PC-3 (cell line): Measurements from ENCODE around the gene SV2C. TPM values are rescaled to one million over a fixed set of nuclear protein-coding genes. Genes with fewer than 3 reads are reported as not detected.
"Not testable (repeated sequence)": the region's sequence is repeated elsewhere in the genome, so short reads cannot be mapped to it uniquely, and the experiment has no call there.

Experiments
- ATAC-seq: fragments of 200-7000 bp; cut with Tn5 transposase; 2 replicates; pipeline ENCODE4 v1.9.1; 2020; ENCODE audit warnings: mild to moderate bottlenecking, moderate library complexity
- BruUV-seq: library from RNA; stranded (reverse); fragments of 400-500 nt; replicated peaks from 2 replicates; lab custom pipeline; 2021; lab: Mats Ljungman, UMichigan
- CTCF ChIA-PET: fragments of 300-600 bp; sonication (Branson Sonifier 250); formaldehyde crosslinking; loops from one replicate; lab custom pipeline; 2022; ENCODE audit warnings: antibody characterized with exemption; lab: Charles Lee
- POLR2A ChIA-PET: fragments of 300-600 bp; sonication (Branson Sonifier 250); formaldehyde crosslinking; loops from one replicate; lab custom pipeline; 2022; ENCODE audit warnings: antibody characterized with exemption; ENCODE audit not compliant: unreplicated experiment; lab: Charles Lee
- DNase-seq: peaks from one replicate; pipeline ENCODE4 v3.0.0-alpha.2; 2015
- H2AFZ ChIP-seq: fragments of 300-600 bp; sonication (generic); 2 replicates; pipeline ENCODE4 v1.6.0; 2016; ENCODE audit warnings: antibody characterized with exemption, low read length
- H3F3A ChIP-seq: fragments of 300-600 bp; sonication (generic); one replicate; pipeline ENCODE4 v1.6.0; 2017; ENCODE audit warnings: antibody characterized with exemption, low read length, control low read depth, mild to moderate bottlenecking; ENCODE audit not compliant: unreplicated experiment
- H3K27ac ChIP-seq: fragments of 300-600 bp; sonication (generic); 2 replicates; pipeline ENCODE4 v1.5.1; 2016; ENCODE audit warnings: mild to moderate bottlenecking, low read length
- H3K27me3 ChIP-seq: fragments of 300-600 bp; sonication (generic); 2 replicates; pipeline ENCODE4 v1.6.1; 2016; ENCODE audit warnings: low read length, mixed read lengths
- H3K36me3 ChIP-seq: fragments of 300-600 bp; sonication (generic); 2 replicates; pipeline ENCODE4 v1.6.1; 2016; ENCODE audit warnings: low read depth, mixed run types, low read length, mixed read lengths
- H3K4me1 ChIP-seq: fragments of 300-600 bp; sonication (generic); 2 replicates; pipeline ENCODE4 v1.5.1; 2016; ENCODE audit warnings: low read length; ENCODE audit not compliant: insufficient read depth
- H3K4me2 ChIP-seq: fragments of 300-600 bp; sonication (generic); 2 replicates; pipeline ENCODE4 v1.6.0; 2016; ENCODE audit warnings: low read length
- H3K4me3 ChIP-seq: fragments of 300-600 bp; sonication (generic); 2 replicates; pipeline ENCODE4 v1.5.1; 2016; ENCODE audit warnings: mild to moderate bottlenecking, low read length, mixed read lengths
- H3K79me2 ChIP-seq: fragments of 300-600 bp; sonication (generic); 2 replicates; pipeline ENCODE4 v1.6.1; 2017; ENCODE audit warnings: low read length, mixed read lengths
- H3K9ac ChIP-seq: fragments of 300-600 bp; sonication (generic); 2 replicates; pipeline ENCODE4 v1.6.0; 2016; ENCODE audit warnings: mild to moderate bottlenecking, low read length
- H3K9me2 ChIP-seq: fragments of 300-600 bp; sonication (generic); replicated peaks from 2 replicates; pipeline ENCODE4 v1.6.1; 2016; ENCODE audit warnings: mixed run types, low read length, mixed read lengths
- H3K9me3 ChIP-seq: fragments of 300-600 bp; sonication (generic); 2 replicates; pipeline ENCODE4 v1.6.1; 2016; ENCODE audit warnings: low read length, mixed read lengths
- H4K20me1 ChIP-seq: fragments of 300-600 bp; sonication (generic); 2 replicates; pipeline ENCODE4 v1.6.1; 2016; ENCODE audit warnings: low read length, mixed read lengths
- EZH2 ChIP-seq: fragments of 300-600 bp; sonication (generic); IDR thresholded peaks from one replicate; pipeline ENCODE4 v1.6.1; 2017; ENCODE audit warnings: antibody characterized with exemption, mild to moderate bottlenecking, low read length; ENCODE audit not compliant: unreplicated experiment
- EZH2phosphoT487 ChIP-seq: fragments of 300-600 bp; sonication (generic); IDR thresholded peaks from 2 replicates; pipeline ENCODE4 v1.6.1; 2018; ENCODE audit warnings: mild to moderate bottlenecking, antibody characterized with exemption, low read length, borderline replicate concordance
- intact Hi-C: fragments of 100-400 bp; cut with micrococcal nuclease; formaldehyde crosslinking; loops from 2 replicates; pipeline ENCODE4 v1.9.0; 2023
- total RNA-seq: library from RNA; depleted of rRNA; stranded (reverse); fragments of >200 nt; gene quantifications from 2 replicates; pipeline ENCODE4 v1.2.3, GENCODE V29; 2014
- TF ChIP-seq, protein P1 (sequence below): fragments of 300-600 bp; sonication (generic); conservative IDR thresholded peaks from 2 replicates; pipeline ENCODE4 v1.5.1; 2017; ENCODE audit warnings: antibody characterized with exemption, low read depth, mild to moderate bottlenecking, low read length

SV2C gene
- total RNA-seq, 1 experiment from 2014 or later = not detected

- ChIA-PET POLR2A (no interaction called here), CTCF (no interaction called here)
- H3K9me2 ChIP-seq = no peaks in the 10 kb centered on the region
- H3K4me3 ChIP-seq = no peak overlapping the region
- H4K20me1 ChIP-seq = no peaks in the 10 kb centered on the region
- H3K79me2 ChIP-seq = no peaks in the 10 kb centered on the region
- no peak overlapping the region for H2AFZ ChIP-seq
- no peaks in the 10 kb centered on the region for H3K9me3 ChIP-seq
- BruUV-seq = no TSS peak
- H3K4me1 ChIP-seq = peaks cover 10% of the 10 kb centered on the region; the same call in 1 of the 2 replicates
- no peaks in the 10 kb centered on the region for H3K27me3 ChIP-seq
- no peaks in the 10 kb centered on the region for H3F3A ChIP-seq
- H3K27ac ChIP-seq = no peak overlapping the region
- ATAC-seq (no peak), DNase-seq (no peak)
- no peak overlapping the region for H3K4me2 ChIP-seq
- intact Hi-C loops = no loop called here
- H3K36me3 ChIP-seq = no peaks in the 10 kb centered on the region
- no peak overlapping the region for H3K9ac ChIP-seq
- TF ChIP-seq EZH2 (no peak), EZH2phosphoT487 (no peak)
- TF ChIP-seq, protein P1, sequence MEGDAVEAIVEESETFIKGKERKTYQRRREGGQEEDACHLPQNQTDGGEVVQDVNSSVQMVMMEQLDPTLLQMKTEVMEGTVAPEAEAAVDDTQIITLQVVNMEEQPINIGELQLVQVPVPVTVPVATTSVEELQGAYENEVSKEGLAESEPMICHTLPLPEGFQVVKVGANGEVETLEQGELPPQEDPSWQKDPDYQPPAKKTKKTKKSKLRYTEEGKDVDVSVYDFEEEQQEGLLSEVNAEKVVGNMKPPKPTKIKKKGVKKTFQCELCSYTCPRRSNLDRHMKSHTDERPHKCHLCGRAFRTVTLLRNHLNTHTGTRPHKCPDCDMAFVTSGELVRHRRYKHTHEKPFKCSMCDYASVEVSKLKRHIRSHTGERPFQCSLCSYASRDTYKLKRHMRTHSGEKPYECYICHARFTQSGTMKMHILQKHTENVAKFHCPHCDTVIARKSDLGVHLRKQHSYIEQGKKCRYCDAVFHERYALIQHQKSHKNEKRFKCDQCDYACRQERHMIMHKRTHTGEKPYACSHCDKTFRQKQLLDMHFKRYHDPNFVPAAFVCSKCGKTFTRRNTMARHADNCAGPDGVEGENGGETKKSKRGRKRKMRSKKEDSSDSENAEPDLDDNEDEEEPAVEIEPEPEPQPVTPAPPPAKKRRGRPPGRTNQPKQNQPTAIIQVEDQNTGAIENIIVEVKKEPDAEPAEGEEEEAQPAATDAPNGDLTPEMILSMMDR = no peak
Observed at GRCh38 chr5:76366596-76366995, 283.4 kb downstream of the SV2C start.

DNA sequence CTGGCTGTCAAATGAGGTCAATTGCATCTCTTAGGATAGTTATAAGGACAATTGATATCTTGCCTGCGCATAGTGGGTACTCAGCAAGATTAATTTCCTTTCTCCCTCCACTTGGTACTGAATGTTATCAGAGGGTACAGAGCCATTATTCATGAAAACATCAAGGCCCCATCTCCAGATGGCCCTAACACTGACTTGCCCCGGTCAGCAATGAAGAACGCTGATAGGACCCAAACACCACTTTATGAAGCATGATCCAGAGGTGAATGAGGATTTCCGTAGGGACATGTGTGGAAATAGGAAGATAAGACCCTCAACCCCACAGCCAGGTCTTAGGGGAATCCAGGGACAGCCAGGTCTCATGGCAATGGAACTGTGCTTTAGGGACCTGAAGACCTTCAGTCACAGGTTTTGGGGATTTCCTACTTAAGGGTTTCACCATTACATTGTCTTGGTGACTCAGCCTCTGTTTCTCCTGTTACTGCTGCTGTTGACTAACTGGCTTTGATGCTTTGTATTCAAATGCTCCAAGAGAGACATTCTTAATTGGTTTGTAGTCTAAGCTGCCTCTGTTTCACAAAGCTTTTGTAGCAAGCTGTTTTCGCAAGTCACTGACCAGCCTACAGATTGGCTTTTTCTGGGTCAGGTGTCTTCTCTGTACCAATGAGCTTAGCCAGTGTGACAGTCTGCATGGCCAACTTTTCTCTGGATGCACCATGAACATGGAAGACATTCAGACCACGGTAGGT, 284.6 kb downstream of the SV2C start:
- no peak overlapping the region for H3K27ac ChIP-seq
- intact Hi-C loops = no loop called here
- POLR2A ChIA-PET = no interaction called here
- no peaks in the 10 kb centered on the region for H3K9me2 ChIP-seq
- CTCF ChIA-PET = no interaction called here
- peaks cover 20% of the 10 kb centered on the region for H3K4me1 ChIP-seq
- H3K27me3 ChIP-seq = no peaks in the 10 kb centered on the region
- H3K9ac ChIP-seq = no peak overlapping the region
- H3K36me3 ChIP-seq = no peaks in the 10 kb centered on the region
- H2AFZ ChIP-seq = no peak overlapping the region
- H3K9me3 ChIP-seq = no peaks in the 10 kb centered on the region
- H4K20me1 ChIP-seq = no peaks in the 10 kb centered on the region
- no TSS peak for BruUV-seq
- H3K4me3 ChIP-seq = no peak overlapping the region
- H3F3A ChIP-seq = peaks cover 3% of the 10 kb centered on the region
- ATAC-seq (no peak), DNase-seq (peak; percentile 17)
- H3K4me2 ChIP-seq = no peak overlapping the region
- TF ChIP-seq, protein P1 = no peak
- TF ChIP-seq EZH2 (no peak), EZH2phosphoT487 (no peak)
- no peaks in the 10 kb centered on the region for H3K79me2 ChIP-seq

GRCh38 chr5:76368941-76369340, 285.8 kb downstream of the SV2C start:
- H3K9ac ChIP-seq = no peak overlapping the region
- intact Hi-C loops = no loop called here
- H3K4me2 ChIP-seq = no peak overlapping the region
- no peak for TF ChIP-seq EZH2
- TF ChIP-seq EZH2phosphoT487 = no peak
- TF ChIP-seq, protein P1 = no peak
- H4K20me1 ChIP-seq = no peaks in the 10 kb centered on the region
- peaks cover 23% of the 10 kb centered on the region for H3K4me1 ChIP-seq
- H3K4me3 ChIP-seq = no peak overlapping the region
- CTCF ChIA-PET = no interaction called here
- no peaks in the 10 kb centered on the region for H3K79me2 ChIP-seq
- H3K9me3 ChIP-seq = no peaks in the 10 kb centered on the region
- BruUV-seq = no TSS peak
- H3K36me3 ChIP-seq = no peaks in the 10 kb centered on the region
- no peak overlapping the region for H2AFZ ChIP-seq
- H3K27me3 ChIP-seq = no peaks in the 10 kb centered on the region
- H3K9me2 ChIP-seq = no peaks in the 10 kb centered on the region
- peaks cover 3% of the 10 kb centered on the region for H3F3A ChIP-seq
- POLR2A ChIA-PET = no interaction called here
- no peak for ATAC-seq
- DNase-seq = no peak
- no peak overlapping the region for H3K27ac ChIP-seq

- POLR2A ChIA-PET = interaction anchor here (0.5 kb wide), 1 partner anchor 831 kb away, joined by 10 read pairs; no protein-coding TSS in a partner anchor
- H3K79me2 ChIP-seq, intact Hi-C loops, H3K27me3 ChIP-seq, H3K27ac ChIP-seq, ATAC-seq, H3K9me3 ChIP-seq, H3K9ac ChIP-seq, H3F3A ChIP-seq, H2AFZ ChIP-seq, H3K36me3 ChIP-seq, CTCF ChIA-PET, H3K4me2 ChIP-seq, H3K9me2 ChIP-seq, BruUV-seq, H3K4me3 ChIP-seq, H4K20me1 ChIP-seq: not testable (repeated sequence)
- peaks cover 23% of the 10 kb centered on the region for H3K4me1 ChIP-seq
- DNase-seq = peak; percentile 23
Observed at GRCh38 chr5:76369668-76370067, 286.5 kb downstream of the SV2C start.
